K562 (cell line): ENCODE results near the gene HPDL. TPM values are rescaled to one million over a fixed set of nuclear protein-coding genes. Genes with fewer than 3 reads are reported as not detected.

Source experiments
- ATAC-seq: fragments of 200-7000 bp; cut with Tn5 transposase; 3 replicates; pipeline ENCODE4 v1.9.1; 2020; ENCODE audit warnings: moderate library complexity
- BruUV-seq: library from RNA; stranded (reverse); fragments of 400-500 nt; replicated peaks from 2 replicates; lab custom pipeline; 2021; lab: Mats Ljungman, UMichigan
- CTCF ChIA-PET: fragments of 300-600 bp; formaldehyde crosslinking; extraction: SDS; loops from one replicate; lab custom pipeline; 2021; ENCODE audit warnings: low intra/inter-chr PET ratio; lab: Yijun Ruan, JAX
- POLR2A ChIA-PET: fragments of 300-600, 350-650 bp; sonication (Branson Sonifier 250); formaldehyde crosslinking; extraction: SDS; loops from one replicate; lab custom pipeline; 2021; ENCODE audit warnings: antibody characterized with exemption, inconsistent platforms; lab: Yijun Ruan, JAX
- DNase-seq, 4 experiments: peaks; one replicate each; pipeline versions ENCODE4 v3.0.0 to v3.0.0-alpha.2; 2011 to 2018; ENCODE audit warnings: low spot score in 3 of 4, mixed read lengths in 3 of 4; ENCODE audit errors: extremely low read depth in 1 of 4
- FAIRE-seq: peaks from 2 replicates; lab custom pipeline; 2011; peaks lifted over from hg19 to GRCh38; lab: Jason Lieb, UNC
- H2AFZ ChIP-seq: 2 replicates; pipeline ENCODE4 v1.6.0; 2011; ENCODE audit warnings: low read depth, low read length, control low read depth, inconsistent platforms
- H3K27ac ChIP-seq: fragments of 200-600 bp; 3 replicates; pipeline ENCODE4 v1.8.0; 2011; ENCODE audit warnings: low read depth, mild to moderate bottlenecking, control low read depth, inconsistent platforms, low read length, moderate library complexity, mixed read lengths; ENCODE audit errors: extremely low read depth
- H3K27me3 ChIP-seq, 2 experiments: fragments of 300-600 bp in 1 of 2; 2 replicates in 1 of 2; 3 replicates in 1 of 2; pipeline versions ENCODE4 v1.6.0 to v1.8.0; 2011; ENCODE audit warnings: inconsistent platforms in 2 of 2, low read length in 2 of 2, mild to moderate bottlenecking in 1 of 2, mixed read lengths in 1 of 2, moderate library complexity in 1 of 2; ENCODE audit not compliant: control insufficient read depth in 2 of 2, insufficient read depth in 2 of 2
- H3K36me3 ChIP-seq: fragments of 300-600 bp; 3 replicates; pipeline ENCODE4 v1.8.0; 2011; ENCODE audit warnings: mild to moderate bottlenecking, low read length, inconsistent platforms; ENCODE audit not compliant: control insufficient read depth, insufficient read depth
- H3K4me1 ChIP-seq, 2 experiments: fragments of 200-600 bp in 1 of 2; replicated peaks in 1 of 2; 2 replicates in 1 of 2; 3 replicates in 1 of 2; pipeline versions ENCODE4 v1.5.1 to v1.8.0; 2011; ENCODE audit warnings: inconsistent platforms in 2 of 2, low read length in 2 of 2, mild to moderate bottlenecking in 1 of 2, mixed read lengths in 1 of 2, moderate library complexity in 1 of 2; ENCODE audit not compliant: control insufficient read depth in 2 of 2, insufficient read depth in 2 of 2
- H3K4me2 ChIP-seq: 2 replicates; pipeline ENCODE4 v1.6.1; 2011; ENCODE audit warnings: low read length, control low read depth, inconsistent platforms, mixed read lengths; ENCODE audit not compliant: insufficient read depth
- H3K4me3 ChIP-seq: fragments of 200-600 bp; sonication (generic), shearing (Covaris generic); 2 replicates; pipeline ENCODE4 v1.5.1; 2016; ENCODE audit warnings: control low read depth, inconsistent platforms
- H3K79me2 ChIP-seq: fragments of 200-600 bp; 3 replicates; pipeline ENCODE4 v1.8.0; 2011; ENCODE audit warnings: low read length, inconsistent platforms; ENCODE audit not compliant: control insufficient read depth, insufficient read depth
- H3K9ac ChIP-seq, 2 experiments: 2 replicates each; pipeline versions ENCODE4 v1.6.0 to v1.6.1; 2011; ENCODE audit warnings: low read depth in 2 of 2, low read length in 2 of 2, control low read depth in 1 of 2, inconsistent platforms in 1 of 2, mild to moderate bottlenecking in 1 of 2, mixed read lengths in 1 of 2; ENCODE audit not compliant: insufficient read depth in 1 of 2
- H3K9me1 ChIP-seq: one replicate; pipeline ENCODE4 v1.6.0; 2011; ENCODE audit warnings: inconsistent platforms, mild to moderate bottlenecking, low read length, moderate library complexity; ENCODE audit not compliant: control insufficient read depth, insufficient read depth
- H3K9me3 ChIP-seq: replicated peaks from 2 replicates; pipeline ENCODE4 v1.5.1; 2011; ENCODE audit warnings: low read depth, low read length, inconsistent platforms; ENCODE audit not compliant: control insufficient read depth, insufficient read depth
- H4K20me1 ChIP-seq: replicated peaks from 2 replicates; pipeline ENCODE4 v1.6.1; 2011; ENCODE audit warnings: low read length, inconsistent platforms, mixed read lengths; ENCODE audit not compliant: control insufficient read depth, insufficient read depth
- ATF3 ChIP-seq, 2 experiments: fragments of 450-650 bp in 1 of 2; sonication (generic) in 1 of 2; formaldehyde crosslinking in 1 of 2; IDR thresholded peaks in 1 of 2; conservative IDR thresholded peaks in 1 of 2; 2 replicates each; pipeline versions ENCODE4 v1.6.1 to v1.8.1; 2016 to 2023; ENCODE audit warnings: mild to moderate bottlenecking in 2 of 2, moderate library complexity in 2 of 2, inconsistent platforms in 1 of 2, missing genetic modification reagents in 1 of 2
- CAMTA2 ChIP-seq: fragments of 250-450 bp; sonication (Bioruptor Pico); conservative IDR thresholded peaks from 2 replicates; pipeline ENCODE4 v1.5.1; 2022
- CBFB ChIP-seq: sonication (generic); formaldehyde crosslinking; IDR thresholded peaks from 2 replicates; pipeline ENCODE4 v1.4.0; 2020; ENCODE audit warnings: mild to moderate bottlenecking, missing genetic modification reagents
- CREBBP ChIP-seq: IDR thresholded peaks from one replicate; pipeline ENCODE4 v1.6.1; 2012; ENCODE audit warnings: low read depth, mild to moderate bottlenecking, control low read depth, inconsistent platforms, low read length
- SAP30 ChIP-seq: fragments of 200-600 bp; sonication (generic); IDR thresholded peaks from 2 replicates; pipeline ENCODE4 v1.6.1; 2012; ENCODE audit warnings: borderline replicate concordance, low read depth, mild to moderate bottlenecking, moderate library complexity, low read length, control low read depth, inconsistent platforms; ENCODE audit not compliant: insufficient read depth, poor library complexity, severe bottlenecking
- ZBTB12 ChIP-seq: fragments of 250-450 bp; sonication (Bioruptor Pico); IDR thresholded peaks from 2 replicates; pipeline ENCODE4 v1.4.0; 2020
- ZC3H4 ChIP-seq: sonication (generic); formaldehyde crosslinking; IDR thresholded peaks from 2 replicates; pipeline ENCODE4 v1.9.0; 2021; ENCODE audit warnings: missing genetic modification reagents, borderline replicate concordance
- WGBS: fragments of 100-300 bp; shearing (Covaris generic); methylation state at CpG from one replicate; pipeline ENCODE4 v1.1.6; 2016; ENCODE audit warnings: low coverage, mixed read lengths; ENCODE audit not compliant: insufficient coverage; ENCODE audit errors: missing lambda C conversion rate; 5-methylcytosine and 5-hydroxymethylcytosine counted together
- in situ Hi-C: fragments of 300-500 bp; cut with MboI; formaldehyde crosslinking; loops from 4 replicates; pipeline ENCODE4 v1.15.0; 2018; ENCODE audit warnings: inconsistent platforms, mixed read lengths
- intact Hi-C: fragments of 100-400 bp; cut with micrococcal nuclease; formaldehyde crosslinking; loops from 2 replicates; pipeline ENCODE4 v1.14.2; 2022
- polyA plus RNA-seq, 8 experiments: library from polyadenylated mRNA; depleted of rRNA in 4 of 8; stranded (reverse) in 5 of 8; unstranded in 3 of 8; fragments of >200 nt; fragmentation: Nextera tagmentation in 2 of 8; fragmentation: Illumina TruSeq in 1 of 8; extraction: Ambion mirVana in 2 of 8; extraction: Trizol in 1 of 8; gene quantifications; 2 replicates each; pipeline versions ENCODE4 v1.2.1 to v1.2.3, GENCODE V29; 2011 to 2014; ENCODE audit warnings: inconsistent platforms in 1 of 8, missing spikeins in 1 of 8
- total RNA-seq, 7 experiments: library from RNA; depleted of rRNA in 6 of 7; stranded (reverse); fragments of >200 nt in 6 of 7; fragmentation: Illumina TruSeq in 2 of 7; extraction: Trizol in 2 of 7; gene quantifications; 2 replicates each; pipeline versions ENCODE4 v1.2.1 to v1.2.3, GENCODE V29; 2011 to 2021; ENCODE audit warnings: low replicate concordance in 1 of 7

Gene HPDL
- total and polyA plus RNA-seq, 9 of the 15 experiments (the other 6 are each of a cell fraction or from before 2014, with no cell fraction given), result not detected

GRCh38 chr1:45306319-45306718, 20.4 kb upstream of the HPDL start:
- no peak for FAIRE-seq
- no TSS peak for BruUV-seq
- no peak overlapping the region for H3K4me2 ChIP-seq
- TF ChIP-seq ZBTB12 (CRISPR knock-in tag) (no peak), CREBBP (no peak), ZC3H4 (CRISPR knock-in tag) (no peak), ATF3 (IDR thresholded peaks at IDR 0.05) (0 out of 2 replicates have a peak, but pooled peaks have one; percentile 7), ATF3 (CRISPR knock-in tag; conservative IDR thresholded peaks at IDR 0.05) (no peak), SAP30 (no peak), CBFB (CRISPR knock-in tag) (no peak), CAMTA2 (no peak)
- H2AFZ ChIP-seq, result peak overlapping the region; percentile 3; the same call in 1 of the 2 replicates
- no peaks in the 10 kb centered on the region for H3K9me3 ChIP-seq
- CTCF ChIA-PET, result interaction anchor here (0.6 kb wide), 1 partner anchor 188 kb away, joined by 5 read pairs; no protein-coding TSS in a partner anchor
- no peak overlapping the region for H3K27ac ChIP-seq
- no peaks in the 10 kb centered on the region for H3K27me3 ChIP-seq
- H3K9me1 ChIP-seq, result no peaks in the 10 kb centered on the region
- intact Hi-C loops, result no loop called here
- WGBS, result 71% methylated on average over 7 of the region's 8 CpGs
- no peak overlapping the region for H3K9ac ChIP-seq
- no peaks in the 10 kb centered on the region for H4K20me1 ChIP-seq
- no peak for DNase-seq
- H3K4me1 ChIP-seq, result peaks cover 24% of the 10 kb centered on the region in 2 experiments
- ATAC-seq, result no peak
- H3K4me3 ChIP-seq, result no peak overlapping the region
- POLR2A ChIA-PET, result interaction anchor here (0.9 to 8.7 kb wide), 5 partner anchors 23 to 498 kb away, joined by 3 to 113 read pairs (median 8); partner anchors contain the start of genes BTBD19, HECTD3, MUTYH and TOE1
- H3K79me2 ChIP-seq, result peaks cover 9% of the 10 kb centered on the region; the same call in 2 of the 3 replicates
- H3K36me3 ChIP-seq, result no peaks in the 10 kb centered on the region
- in situ Hi-C loops, result loop anchor here (10.0 kb wide), 2 partner anchors 512 to 582 kb away; no protein-coding TSS in a partner anchor
